DMS153 treated with DMSO at 0.1 percent for 48 hours (cell line): ENCODE results near the gene GNB1.
"Not testable (repeated sequence)": the region's sequence is repeated elsewhere in the genome, so short reads cannot be mapped to it uniquely, and the experiment has no call there.

Experiments used
- DNase-seq: peaks from one replicate; lab custom pipeline; 2025; ENCODE audit not compliant: unreplicated experiment; lab: John Stamatoyannopoulos, UW

The GNB1 gene

DNA sequence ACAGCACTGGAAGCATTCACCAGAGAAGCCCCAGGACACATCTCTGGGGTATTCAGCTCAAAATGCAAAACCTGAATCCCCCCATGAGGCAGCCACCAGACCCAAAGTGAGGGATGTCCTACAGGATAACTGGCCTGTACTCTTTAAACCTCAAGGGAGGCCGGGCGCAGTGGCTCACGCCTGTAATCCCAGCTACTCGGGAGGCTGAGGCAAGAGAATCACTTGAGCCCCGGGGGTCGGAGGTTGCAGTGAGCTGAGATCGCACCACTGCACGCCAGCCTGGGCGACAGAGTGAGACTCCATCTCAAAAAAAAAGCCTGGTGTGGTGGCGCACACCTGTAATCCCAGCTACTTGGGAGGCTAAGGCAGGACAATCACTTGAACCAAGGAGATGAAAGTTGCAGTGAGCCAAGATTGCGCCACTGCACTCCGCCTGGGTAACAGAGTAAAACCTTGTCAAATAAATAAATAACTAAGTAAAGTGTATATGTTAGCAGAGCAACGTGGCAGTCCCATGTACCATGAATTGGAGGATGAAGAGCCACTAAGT lies 29.1 kb downstream of the GNB1 start:
- DNase-seq = not testable (repeated sequence)

DNA sequence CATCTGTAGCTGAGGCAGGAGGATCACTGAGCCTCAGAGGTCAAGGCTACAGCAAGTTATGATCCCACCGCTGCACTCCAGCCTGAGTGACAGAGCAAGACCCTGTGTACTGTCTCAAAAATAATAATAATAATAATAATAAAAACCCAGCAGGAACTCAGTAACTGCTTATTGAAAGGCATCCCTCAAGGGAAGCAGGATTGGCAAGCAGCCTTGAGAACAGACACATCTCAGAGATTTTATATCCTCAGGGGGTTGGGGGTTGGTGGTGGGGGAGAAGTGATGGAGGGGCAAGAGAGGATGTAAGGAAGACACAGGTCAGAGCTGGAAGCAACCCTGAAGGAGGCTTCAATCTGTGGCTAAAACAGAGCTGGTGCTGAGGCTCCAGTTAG lies 29.6 kb downstream of the GNB1 start:
- DNase-seq = no peak

GRCh38 chr1:1859970-1860697 lies 30.8 kb downstream of the GNB1 start:
- not testable (repeated sequence) for DNase-seq

DNA sequence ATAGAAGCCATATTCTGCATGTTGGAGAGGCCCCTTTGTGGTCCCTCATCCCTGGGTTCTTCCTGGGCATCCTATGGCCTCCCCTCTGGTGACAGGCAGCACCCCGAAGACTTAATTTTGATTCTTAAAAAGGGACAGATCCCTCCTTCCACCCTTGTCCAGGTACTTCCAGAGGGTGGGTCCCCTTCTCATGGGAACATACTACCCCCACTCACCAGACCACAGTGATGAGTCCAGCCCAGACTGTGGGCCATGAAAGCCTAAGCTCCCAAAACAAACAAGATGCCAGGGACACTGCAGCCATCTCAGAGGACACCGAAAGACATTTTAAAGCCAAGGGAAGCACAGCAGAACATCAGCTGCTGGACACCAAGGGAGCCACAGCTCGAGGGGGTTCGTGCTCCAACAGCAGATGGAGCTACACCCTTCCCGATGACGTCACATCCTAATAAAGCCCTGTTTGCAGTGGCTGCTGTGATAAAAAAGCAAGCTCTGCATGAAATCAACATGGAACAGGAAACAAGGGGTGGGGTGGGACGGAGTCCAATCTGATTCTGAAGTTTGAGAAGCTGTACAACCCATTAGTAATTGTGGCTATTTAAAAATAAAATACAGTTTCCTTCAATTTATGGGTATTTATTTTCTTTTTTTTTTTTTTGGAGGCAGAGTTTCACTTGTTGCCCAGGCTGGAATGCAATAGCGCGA lies 32.4 kb downstream of the GNB1 start:
- peak; percentile 92 for DNase-seq

DNA sequence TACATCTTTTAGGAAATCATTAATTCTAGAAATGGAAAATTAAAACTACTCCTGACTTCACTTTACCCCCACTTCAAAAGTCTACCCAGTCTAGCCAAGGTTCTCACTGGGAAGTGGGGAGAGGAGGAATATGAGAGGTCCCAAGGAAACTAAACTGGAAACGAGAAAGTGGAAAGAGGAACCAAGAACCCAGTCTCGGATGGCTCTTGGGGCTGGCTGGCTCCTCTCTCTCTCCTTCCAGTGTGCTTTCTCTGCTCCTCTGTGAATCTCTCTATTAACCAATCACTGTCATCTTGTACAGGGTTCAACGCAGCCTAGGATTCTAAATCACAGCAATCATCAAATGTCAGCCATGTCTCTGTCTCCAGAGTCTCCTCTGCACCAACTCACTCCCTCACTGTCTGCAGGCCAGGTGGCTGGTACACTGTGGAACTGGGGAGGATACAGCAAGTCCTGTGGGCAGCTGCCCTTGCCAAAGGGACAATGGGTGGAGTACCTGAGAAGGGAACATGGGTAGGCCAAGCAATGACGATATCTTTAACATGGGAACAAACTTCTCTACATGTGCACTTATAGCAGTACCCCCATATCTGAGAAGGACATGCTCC lies 33.7 kb downstream of the GNB1 start:
- no peak for DNase-seq

DNA sequence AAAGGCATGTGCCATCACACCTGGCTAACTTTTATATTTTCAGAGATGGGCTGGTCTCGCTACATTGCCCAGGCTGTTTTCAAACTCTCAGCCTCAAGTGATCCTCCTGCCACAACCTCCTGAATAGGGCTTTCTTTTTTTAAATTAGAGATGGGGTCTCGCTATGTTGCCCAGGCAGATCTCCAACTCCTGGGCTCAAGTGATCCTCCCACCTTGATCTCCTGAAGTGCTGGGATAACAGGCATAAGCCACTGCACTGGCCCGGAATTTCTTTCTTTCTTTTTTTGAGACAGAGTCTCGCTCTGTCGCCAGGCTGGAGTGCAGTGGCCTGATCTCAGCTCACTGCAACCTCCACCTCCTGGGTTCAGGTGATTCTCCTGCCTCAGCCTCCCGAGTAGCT lies 34.7 kb downstream of the GNB1 start:
- DNase-seq = not testable (repeated sequence)

- no peak for DNase-seq
These were observed 37.2 kb downstream of the GNB1 start for GRCh38 chr1:1853593-1854257.

DNA sequence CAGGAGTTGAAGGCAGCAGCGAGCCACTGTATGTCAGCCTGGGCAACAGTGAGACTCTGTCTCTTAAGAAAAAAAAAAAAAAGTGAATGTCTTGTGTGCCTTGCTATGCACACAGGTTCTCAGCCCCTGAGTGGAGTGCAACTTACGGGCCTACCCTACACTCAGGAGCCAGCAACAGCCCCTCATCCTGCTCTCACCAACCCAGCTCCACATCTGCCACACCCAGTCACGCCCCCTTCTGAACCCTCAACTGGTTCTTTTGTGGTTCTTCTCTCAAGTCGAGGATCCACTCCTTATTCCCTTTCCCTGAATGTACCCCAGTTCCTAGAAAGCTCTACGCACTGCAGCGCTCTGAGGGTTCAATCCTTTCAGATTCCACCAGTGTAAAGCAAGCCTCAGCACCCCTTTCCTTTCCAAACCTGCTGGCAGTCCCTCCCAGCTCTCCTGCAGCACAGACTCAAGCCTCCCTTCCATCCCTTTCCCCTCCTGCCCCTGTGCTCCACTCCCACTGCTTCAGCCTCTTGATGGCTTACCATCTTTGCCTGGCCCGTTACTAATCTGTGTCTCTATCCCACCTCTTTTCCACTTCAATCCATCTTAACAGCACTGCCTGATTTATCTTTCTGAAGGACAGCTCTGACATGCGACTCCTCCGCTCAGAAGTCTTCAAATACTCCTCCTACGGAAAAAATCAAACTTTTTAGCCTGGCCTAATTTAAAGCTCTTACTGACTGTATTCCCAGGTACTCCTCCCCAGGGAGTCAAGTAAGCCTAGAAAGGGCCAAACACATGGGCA lies 38.1 kb downstream of the GNB1 start:
- DNase-seq = no peak

DNA sequence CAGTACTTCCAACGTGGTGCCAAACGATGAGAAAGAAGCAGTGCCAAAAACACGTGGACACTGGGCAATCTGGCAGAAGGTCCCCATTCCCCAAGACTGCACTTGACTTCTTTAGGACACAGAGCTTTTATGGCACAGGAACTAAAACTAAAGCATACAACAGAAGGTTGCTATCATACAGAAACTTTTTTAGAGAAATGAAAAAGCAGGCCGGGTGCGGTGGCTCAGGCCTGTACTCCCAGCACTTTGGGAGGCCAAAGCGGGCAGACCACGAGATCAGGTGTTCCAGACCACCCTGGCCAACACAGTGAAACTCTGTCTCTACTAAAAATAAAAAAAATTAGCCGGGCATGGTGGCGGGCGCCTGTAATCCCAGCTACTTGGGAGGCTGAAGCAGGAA lies 43.0 kb downstream of the GNB1 start:
- DNase-seq = no peak

DNA sequence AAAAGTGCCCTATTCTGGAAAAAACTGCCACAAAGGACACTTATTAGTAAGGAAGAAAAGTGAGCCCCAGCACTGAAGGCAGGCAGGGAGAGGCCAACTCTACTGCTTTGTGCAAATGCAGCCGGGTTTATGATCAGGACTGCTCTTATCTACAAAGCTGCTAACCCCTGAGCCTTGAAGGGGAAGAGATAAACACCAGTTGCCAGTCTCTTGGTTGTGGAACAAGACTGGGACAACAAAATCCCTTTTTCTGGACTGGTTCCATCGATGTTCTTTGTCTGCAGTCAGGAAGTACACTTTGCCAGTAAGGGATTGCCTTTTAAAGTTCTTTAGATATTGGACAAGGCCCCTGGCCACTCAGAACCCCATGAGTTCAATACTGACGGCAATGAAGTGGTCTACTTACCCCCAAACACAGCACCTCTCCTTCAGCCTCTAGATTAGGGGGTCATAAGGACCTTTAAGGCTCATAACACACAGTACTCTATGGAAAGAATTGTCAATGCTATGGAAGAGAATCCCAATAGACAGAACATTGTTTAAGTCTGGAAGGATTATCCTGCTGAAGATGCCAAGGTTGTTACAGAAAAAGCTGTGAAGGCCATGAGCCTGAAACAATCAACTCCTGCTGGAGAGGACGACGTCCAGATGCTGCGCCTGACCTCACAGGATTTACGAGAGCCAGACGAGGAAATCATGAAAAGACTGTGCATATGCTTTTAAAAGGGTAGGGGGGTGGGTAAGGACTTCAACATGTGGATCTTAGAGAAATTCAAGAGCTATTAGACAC lies 43.6 kb downstream of the GNB1 start:
- no peak for DNase-seq

DNA sequence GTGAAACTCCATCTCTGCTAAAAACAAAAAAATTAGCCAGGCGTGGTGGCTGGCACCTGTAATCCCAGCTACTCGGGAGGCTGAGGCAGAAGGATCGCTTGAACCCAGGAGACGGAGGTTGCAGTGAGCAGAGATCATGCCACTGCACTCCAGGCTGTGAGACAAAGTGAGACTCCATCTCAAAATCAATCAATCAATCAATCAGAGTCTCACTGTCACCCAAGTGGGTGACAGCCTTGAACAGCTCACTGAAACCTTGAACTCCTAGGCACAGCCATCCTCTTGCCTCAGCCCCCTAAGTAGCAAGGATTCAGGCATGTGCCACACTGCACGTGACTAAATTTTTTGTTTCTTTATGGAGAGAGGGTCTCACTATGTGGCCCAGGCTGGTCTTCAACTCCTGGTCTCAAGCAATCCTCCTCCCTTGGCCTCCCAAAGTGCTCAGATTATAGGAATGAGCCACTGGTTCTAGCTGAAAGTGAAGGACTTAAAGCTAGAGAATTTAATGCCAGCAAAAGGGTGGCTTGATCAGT lies 44.4 kb downstream of the GNB1 start:
- DNase-seq = no peak

DNA sequence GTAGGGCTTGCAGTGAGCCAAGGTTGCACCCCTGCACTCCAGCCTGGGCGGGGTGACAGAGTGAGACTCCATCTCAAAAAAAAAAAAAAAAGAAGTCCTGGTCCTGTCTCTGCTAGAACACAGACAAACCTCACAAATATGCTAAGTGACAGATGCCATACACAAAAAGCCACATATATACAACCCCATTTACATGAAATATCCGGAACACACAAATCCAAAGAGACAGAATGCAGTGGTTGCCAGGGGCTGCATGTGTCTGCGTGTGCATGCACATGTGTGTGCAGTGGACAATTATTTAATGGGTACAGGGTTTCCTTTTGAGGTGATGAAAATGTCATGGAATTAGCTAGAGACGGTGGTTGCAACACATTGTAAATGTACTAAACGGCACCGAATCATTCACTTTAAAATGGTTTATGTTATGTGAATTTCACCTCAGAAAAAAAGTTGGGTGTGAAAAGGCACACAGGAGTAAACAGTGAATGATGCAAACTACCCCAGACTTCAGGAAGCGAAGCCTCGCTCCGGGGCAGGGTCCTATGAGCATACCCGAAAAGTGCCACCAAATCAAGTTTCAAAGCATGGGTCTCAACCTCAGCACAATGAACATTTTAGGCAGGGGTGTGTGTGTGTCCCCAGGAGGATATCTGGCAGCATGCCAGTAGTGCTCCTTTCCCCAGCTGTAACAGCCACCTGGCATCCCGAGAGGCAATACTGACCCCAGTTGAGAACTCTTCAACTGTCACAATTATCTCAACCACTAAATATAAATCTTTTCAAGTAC lies 48.3 kb downstream of the GNB1 start:
- peak; percentile 52 for DNase-seq

- DNase-seq = no peak
These were observed 49.3 kb downstream of the GNB1 start for GRCh38 chr1:1841575-1841995.

- DNase-seq = no peak
These were observed 51.4 kb downstream of the GNB1 start for GRCh38 chr1:1839311-1839965.

DNA sequence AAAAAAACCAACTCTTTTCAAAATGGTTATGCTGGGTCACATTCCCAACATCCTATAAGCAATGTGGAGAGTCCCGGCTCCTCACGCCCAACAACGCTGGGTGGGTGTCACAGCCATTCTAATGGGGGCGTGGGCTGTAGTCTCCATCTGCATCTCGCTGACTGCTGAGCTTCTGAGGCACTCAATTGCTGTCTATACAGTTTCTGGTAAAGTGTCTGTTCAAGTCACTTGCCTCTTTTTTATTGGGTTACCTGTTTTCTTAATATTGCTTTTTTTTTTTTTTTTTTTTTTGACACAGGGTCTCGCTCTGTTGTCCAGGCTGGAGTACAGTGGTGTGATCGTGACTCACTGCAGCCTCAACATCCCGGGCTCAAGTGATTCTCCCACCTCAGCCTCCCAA lies 54.8 kb downstream of the GNB1 start:
- no peak for DNase-seq

DNA sequence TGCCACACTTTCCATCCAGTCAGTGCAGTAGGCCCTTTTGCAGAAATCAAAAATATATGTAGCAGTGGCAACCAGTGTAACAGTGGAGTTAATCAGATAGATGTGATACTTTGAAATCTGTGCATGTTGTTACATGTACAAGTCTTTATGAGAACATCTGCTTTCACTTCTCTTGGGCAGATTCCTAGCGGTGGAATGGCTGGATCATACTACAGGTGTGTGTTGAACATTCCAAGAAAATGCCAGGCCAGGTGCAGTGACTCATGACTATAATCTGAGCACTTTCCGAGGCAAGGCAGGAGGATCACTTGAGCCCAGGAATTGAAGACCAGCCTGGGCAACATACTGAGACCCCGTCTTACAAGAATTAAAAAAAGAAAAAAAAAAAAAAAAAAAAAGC lies 55.3 kb downstream of the GNB1 start:
- DNase-seq = no peak

DNA sequence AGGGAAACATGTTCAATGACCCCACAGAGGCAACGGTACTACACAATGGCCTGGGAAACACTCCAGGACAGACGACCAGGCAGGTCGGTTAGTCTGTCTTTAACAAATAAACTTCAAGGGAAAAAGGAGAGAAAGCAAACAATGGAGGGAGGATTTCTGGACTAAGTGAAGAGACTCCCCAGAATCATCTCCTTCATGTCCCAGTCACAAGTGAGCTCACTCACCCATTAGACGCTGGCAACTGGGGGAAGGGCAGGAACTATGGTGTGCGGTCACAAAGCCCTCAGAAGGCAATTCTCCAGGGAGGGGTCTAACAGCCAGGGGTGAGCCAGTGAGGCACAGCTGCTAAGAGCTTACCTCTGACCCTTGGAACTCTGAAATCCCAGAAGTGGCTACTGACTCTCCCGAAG lies 57.0 kb downstream of the GNB1 start:
- DNase-seq = no peak

DNA sequence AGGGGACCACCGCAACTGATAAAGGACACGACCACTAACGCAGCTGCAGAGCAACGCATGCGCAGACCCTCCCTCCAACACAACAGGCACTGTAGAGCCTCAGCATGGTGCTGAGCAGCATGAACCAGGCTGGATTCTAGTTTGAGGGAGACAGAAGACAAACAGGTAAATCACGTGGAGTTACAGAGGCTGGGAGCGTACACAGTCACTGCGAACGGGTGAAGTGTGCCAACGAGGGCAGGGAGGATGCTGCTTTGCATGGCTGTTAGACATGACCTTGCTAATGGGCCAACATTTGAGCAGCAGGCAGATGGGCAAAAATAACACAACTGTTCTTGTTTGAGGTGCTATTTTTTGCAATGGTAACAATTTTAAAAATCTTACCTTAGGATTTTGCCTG lies 57.4 kb downstream of the GNB1 start:
- no peak for DNase-seq
